GM21390 (cell line): ENCODE data around the gene CORO2B.

Source experiments
- ATAC-seq: cut with Tn5 transposase; IDR thresholded peaks from one replicate; pipeline ENCODE4 v1.9.1; 2021; ENCODE audit not compliant: unreplicated experiment

The CORO2B gene

GRCh38 chr15:68589783-68590710 lies 11.3 kb downstream of the CORO2B start:
- ATAC-seq, result no peak

DNA sequence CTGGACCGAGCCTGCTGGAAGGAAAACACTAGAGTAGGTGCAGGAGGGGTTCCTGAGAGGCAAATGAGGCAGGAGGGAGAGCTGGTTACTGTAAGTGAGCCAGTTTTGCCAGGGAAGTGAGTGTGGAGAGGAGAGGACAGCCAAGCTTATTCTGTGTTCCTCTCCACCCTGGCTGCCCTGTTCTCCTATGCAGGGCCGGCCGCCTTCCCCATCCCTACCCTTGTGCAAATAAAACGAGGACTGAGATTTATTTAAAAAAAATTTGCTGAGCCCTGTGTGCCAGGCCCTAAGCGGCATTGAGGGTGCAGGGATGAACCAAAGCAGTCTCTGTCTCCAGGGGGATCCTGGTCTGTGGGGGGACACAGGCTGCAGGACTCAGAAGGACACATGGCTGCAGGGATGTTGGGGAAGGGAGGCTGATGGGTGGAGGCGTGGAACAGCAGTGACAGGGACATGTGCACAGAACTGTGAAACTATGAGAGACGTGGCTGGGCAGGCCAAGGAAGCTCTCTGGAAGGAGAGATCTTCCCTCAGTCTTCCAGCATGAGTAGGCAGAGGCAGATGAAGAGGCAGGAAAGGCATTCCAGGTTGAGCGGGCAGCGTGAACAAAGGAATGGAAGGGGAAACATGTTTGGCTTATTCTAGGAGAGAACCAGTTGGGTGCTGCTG lies 12.1 kb downstream of the CORO2B start:
- ATAC-seq, result no peak

- no peak for ATAC-seq
Measured at GRCh38 chr15:68592054-68592453, 13.3 kb downstream of the CORO2B start.

GRCh38 chr15:68592544-68592943 lies 13.8 kb downstream of the CORO2B start:
- no peak for ATAC-seq

DNA sequence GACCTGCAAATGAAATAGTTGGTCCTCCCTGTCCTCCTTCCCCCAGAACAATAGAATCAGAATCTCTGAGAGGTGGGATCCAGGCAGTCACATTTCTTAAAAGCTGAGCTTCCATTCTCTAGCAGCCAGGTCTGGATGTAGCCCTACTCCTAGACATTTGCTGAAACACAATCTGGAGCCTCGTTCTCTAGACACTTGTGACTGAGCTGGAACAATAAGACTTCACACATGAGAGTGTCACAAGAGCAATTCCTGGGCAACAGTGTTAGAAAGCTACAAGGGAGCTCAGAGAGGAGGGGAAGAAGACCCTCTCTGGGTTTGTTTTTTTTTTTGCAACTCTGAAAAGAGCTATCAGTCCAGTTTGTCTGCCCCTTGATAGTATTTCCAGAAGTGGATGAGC lies 14.5 kb downstream of the CORO2B start:
- no peak for ATAC-seq

DNA sequence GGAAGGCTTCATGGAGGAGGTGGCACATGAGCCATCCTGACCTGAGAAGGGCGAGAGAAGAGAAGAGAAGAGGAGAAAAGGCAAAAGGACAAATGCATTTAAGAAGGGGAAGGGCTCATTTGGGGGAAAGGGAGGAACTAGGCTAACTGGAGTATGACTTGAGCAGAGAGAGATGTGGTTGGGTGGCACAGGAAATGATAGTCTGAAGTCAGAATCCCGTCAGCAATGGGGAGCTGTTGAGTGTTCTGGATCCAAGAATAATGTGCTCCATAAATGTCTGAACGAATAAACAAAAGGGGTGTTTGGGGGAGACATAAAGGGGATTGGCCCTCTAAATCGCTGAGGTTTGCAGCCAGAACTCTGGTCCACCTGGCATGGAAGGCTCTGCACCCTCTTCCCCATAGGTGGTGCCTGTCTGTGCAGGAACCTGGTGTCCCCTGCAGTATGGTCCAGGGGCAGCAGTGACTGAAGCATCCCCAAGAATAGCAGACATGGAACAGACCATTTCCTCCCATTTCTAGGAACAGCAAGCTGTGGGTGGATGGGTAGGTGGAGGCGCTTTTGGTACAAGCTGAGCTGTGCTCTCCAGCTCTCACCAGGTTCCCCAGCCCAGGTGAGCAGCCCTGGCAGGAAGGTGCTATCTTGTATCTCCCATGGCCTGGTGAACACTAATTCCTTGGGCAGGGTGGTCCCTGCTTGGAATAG lies 15.2 kb downstream of the CORO2B start:
- ATAC-seq, result no peak

DNA sequence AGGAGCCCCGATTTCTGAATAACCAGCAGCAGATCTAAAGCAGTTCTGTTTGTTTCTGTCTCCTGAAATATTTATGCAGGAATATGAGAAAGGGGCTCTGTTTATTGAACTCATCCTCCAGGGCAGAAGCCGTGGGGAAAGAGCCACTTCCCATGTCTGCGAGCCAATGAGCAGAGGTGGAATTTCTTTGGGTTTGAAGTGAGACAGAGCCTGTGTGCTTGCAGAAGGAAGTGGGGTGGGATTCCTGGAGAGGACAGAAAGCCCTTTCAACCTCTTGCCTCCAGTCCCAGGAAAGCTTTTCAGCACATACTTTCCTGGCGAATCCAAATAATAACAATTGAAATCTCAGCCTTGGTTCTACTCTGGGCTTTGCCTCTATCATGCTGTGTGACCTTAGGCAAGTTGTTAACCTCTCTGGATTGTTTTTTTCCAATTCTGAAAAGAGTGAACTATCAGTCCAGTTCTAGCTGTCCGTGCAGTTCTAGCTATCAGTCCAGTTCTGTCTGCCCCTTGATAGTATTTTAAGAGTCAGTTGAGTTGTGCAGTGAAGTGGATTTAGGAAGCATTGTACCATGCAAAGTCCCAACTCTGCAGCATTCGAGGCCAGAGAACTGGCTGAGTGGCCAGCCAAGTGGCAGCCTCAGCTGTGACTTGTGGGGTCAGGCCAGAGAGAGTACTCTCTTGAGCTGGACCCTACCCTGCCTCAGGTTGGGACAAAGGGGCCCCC lies 15.9 kb downstream of the CORO2B start:
- ATAC-seq, result no peak

DNA sequence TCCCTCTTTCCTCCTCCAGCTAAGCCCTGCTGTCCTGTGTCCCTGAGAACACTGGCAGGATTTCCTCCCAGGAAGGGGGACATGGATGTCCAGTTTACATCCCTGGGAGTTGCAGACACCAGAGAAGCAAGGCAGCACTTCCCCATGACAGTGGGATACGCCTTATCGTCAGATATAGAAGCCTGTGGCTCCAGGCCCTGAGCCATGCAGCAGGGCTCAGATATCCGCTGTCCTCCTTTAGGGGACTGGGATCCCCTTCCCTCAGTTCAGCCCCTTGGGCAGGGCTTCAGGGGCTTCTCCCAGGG lies 16.4 kb downstream of the CORO2B start:
- no peak for ATAC-seq

- no peak for ATAC-seq
Measured at GRCh38 chr15:68595761-68596160, 17.0 kb downstream of the CORO2B start.

DNA sequence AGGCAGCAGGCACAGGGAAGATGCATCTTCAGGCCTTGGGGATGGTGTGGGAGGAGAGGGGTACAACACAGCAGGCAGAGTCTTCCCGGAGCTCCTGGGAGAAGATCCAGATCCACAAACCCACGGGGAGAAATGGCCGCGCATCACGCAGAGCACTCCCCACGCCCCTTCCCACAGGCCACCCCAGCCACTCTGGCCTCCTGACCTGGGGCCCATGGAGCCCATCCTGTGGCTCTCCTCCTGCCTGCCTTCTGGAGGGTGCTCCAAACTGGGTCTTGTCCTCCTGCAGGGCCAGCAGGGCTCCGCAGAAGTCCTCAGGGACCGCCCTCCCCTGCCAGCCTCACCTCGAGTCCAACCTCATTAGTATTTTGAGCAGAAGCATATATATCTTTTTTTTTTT lies 17.9 kb downstream of the CORO2B start:
- ATAC-seq, result no peak

- ATAC-seq, result no peak
Measured at GRCh38 chr15:68597581-68597980, 18.8 kb downstream of the CORO2B start.

DNA sequence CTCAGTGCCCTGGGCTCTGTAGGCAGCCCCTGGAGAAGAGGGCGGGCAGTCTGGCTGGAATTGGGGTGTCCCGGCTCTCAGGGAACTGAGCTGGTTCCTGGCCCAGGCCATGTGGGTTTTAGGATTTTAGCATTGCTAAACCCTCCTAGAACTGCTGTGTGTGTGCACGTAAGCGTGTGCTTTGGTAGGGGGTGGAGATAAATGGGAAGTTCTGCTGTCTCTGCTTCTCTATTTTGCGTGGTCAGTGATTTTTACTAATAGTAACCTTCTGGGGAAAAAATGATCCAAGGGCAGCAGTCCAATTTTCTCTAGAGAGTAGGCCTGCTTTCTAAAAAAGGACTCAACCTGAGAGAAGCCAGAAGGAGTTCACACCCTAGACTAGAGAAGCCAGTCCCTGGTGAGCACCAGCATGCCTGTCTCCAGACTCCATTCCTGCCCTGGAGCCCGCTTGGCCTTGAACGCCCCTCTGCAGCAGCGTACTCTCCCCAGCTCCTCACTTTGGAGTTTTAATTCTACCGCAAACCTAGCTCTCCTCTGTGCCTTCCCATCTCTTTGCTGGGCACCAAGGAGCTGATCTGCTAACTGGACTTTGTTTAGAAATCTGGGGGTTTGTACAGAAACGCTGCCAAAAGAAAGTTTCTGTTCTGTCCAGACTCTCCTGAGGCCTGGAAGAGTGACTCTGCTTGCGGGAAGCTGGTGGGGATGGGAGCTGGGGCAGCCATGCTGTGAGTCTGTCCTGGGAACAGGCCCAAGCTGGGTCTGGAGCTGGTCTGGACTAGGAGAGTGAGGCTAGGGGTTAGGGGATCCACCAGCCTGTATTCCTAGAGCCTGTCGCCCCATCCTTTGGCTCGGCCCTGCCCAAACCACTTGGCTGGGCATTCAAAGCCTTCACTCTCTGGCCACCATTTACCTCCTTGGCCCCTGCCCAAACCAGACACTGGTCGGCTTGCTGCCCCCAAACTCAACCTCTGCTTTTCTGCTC lies 19.7 kb downstream of the CORO2B start:
- ATAC-seq, result no peak

DNA sequence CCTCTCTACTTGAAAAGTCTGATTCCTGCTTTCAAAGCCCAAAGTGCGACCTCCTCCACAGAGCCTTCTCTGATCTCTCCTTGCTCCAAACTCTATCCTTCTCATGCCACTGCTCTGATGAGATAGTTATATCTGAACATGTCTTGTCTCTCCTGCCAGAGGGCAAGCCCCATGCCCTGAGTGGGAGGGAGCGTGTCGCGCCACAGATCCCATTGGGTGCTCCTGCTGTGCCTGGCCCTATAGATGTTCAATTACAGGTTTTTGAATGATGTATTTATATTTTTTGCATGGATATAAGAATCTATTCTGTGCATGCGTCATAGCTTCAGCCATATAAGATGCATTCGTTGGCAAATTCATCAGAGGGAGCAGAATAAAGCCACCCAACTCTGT lies 20.4 kb downstream of the CORO2B start:
- ATAC-seq, result no peak

- ATAC-seq, result no peak
Measured at GRCh38 chr15:68599560-68600071, 20.8 kb downstream of the CORO2B start.

DNA sequence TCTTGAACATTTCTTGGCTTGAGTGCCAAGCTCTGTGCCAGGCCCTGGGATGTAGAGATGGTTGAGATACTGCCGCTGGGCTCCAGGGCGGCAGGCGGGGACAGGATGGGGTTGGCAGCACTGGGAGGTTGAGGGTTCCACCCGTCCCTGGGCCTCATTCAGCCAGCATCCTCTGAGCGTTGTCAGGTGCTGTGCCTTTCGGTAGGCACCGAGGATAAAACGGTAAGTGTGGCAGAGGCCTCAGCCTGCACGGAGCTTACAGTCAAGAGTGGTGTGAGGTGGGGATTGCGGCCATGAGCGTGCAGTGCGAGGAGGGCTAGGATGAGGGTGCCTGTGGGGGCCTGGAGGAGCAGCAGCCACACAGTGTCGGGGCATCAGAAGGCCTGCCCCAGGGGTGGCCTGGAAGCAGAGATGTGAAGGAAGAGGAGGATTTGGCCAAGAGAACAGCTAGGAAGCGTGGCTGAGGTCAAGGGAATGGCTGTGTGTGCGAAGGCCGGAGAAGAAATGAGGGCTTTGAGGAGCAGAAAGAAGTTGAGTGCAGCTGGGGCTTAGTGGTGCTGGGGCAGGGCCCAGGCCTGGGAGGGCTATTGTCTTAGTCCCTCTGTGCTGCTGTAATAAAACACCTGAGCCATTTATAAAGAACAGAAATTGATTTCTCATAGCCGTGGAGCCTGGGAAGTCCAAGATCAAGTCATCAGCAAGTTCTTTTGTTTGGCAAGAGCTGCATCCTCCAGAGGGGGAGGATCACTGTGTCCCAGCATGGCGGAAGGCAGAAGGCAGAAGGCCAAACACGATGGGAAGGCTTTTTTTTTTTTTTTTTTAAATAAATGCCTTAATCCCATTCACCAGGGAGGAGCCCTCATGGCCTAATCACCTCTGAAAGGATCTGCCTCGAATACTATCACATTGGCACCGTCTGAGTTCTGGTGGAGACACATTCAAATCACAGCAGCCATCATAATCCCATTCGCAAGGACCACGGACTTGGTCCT lies 22.7 kb downstream of the CORO2B start:
- ATAC-seq, result no peak

GRCh38 chr15:68602459-68603215 lies 23.8 kb downstream of the CORO2B start:
- ATAC-seq, result no peak

DNA sequence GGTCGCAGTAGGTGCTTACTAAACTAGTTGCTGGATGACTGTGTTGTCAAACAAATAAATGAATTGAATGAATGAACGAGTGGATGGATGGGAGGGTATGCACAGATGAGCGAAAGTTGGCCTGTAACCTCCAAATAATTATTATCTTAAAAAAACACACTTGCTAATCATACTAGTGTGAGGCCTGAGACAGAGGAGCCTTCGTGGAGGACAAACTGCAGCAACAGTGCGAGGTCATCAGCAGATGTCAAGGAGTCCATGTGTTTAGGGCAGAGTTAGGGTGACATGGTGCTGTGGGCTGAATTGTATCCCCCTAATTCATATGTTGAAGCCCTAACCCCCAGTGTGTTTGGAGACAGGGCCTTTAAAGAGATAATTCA lies 24.4 kb downstream of the CORO2B start:
- no peak for ATAC-seq

- ATAC-seq, result no peak
Measured at GRCh38 chr15:68603951-68604350, 25.2 kb downstream of the CORO2B start.
